ENCODE measurements around the gene CFAP97.
A peak's percentile ranks its signal among the peaks of the same experiment; 100 is the strongest.
"Not testable (repeated sequence)": the region's sequence is repeated elsewhere in the genome, so short reads cannot be mapped to it uniquely, and the experiment has no call there.

CFAP97 gene

DNA sequence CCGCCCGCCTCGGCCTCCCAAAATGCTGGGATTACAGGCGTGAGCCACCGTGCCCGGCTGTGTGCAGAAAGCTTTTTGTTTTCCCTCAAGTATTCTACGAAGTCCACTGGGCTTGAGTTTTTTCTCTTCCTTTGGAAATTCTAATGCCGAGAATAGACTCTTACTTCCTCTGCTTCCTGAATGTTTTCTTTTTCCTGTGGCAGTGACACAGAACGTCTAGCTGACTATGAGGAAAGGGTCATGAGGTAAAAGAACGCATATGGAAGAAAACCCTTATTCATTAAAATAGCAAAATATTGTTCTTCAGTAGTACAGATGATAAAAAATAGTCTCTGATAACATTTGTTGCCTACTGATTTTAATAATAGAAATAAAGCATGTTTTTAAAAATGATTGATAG lies 65.6 kb downstream of the CFAP97 start:
- no peak for DNase-seq (ENCODE audit: low spot score)

DNA sequence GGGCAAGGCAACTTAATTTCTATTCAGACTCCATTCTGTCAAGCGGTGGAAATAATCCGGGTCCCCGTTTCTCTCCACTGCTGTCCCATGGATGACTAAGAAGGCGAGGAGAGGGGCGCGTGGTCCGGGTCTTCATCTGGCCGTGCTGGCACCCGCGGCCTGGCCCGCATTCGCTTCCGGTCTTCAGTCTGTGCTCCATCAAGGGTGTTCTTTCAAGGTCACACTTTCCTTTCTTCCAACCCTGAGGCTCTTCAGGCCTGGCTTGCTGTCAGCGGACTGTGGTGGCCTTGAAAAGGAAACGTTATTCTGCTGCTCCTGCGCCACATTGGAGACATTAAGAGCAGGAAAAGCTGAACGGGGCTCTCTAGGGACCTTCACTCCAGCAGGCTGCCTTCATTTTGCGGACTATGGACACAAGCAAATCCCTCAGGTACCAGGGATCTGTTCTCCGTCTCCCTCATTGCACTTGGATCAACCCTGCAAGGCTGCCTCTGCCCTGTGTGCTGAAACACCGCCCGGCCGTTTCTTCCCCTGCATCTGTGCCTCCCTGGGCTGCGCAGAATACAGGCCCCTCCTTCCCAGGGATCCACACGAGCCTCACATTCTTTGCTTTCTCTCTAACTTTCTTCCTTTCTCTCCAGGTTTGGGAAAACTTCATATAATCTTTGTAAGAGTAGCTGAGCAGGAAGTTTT lies 66.4 kb downstream of the CFAP97 start:
- no peak for DNase-seq (ENCODE audit: low spot score)

DNA sequence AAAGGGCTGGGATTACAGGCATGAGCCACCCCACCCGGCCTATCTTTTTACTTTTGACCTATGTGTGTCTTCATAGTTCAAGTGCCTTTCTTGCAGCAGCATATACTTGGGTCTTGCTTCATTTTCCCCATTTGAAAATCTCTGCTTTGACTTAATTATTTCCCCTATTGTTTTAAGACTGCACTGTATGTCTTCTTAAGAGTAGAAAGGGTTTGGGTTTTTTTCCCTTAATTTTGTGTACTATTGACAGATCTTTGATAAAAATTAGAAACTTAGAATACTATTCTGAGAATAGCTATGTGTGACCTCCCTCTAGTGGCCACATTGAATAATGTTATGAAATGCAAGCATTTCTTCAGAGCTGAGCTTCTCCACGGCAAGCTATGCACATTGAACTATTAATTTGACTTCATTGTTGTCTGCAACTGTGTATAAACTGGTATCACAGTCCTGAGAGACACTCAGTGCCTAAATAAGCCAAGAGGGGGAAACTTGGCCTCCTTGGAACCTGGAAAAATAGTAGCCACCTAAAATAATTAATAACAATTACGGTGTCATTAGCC lies 69.4 kb downstream of the CFAP97 start:
- peak; percentile 20 for DNase-seq (ENCODE audit: low spot score)

DNA sequence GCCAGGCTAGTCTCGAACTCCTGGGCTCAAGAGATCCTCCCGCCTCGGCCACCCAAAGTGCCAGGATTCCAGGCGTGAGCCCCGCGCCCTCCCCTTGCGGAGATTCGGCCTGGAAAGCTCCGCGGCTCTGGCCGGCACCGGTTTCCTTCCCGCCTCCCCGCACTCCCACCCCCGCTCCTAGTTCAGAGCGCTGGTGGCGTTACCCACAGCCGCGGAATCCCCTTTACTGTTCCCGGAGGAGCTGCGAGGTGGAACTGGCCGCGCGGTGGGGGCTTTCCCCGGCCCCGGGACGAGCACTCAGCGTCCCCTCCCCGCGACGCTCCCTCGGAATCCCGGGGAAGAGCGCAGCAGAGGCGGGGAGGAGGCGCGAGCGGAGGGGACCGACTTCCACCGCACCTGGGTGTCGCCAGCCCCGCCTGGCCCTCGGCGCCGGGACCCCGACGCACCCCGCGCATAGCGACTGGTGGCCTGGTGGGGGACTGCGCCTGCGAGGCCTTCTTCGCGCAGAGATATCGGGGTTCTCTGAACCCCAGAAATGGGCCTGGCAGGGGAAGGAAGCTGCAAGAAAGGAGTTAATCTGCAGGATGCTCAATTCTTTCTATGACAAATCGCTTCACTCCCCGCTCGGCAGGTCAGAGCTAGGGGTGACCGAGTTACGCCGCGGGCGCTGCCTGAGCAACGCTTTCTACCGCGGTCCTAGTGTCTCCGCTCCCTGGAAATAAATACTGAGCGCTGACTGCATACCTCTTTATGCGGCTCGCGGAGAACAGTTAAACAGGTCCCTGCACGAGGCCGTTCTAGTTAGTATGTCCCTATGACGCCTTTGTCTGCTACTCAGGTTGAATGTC lies 75.3 kb downstream of the CFAP97 start:
- DNase-seq (ENCODE audit: low spot score) = no peak

DNA sequence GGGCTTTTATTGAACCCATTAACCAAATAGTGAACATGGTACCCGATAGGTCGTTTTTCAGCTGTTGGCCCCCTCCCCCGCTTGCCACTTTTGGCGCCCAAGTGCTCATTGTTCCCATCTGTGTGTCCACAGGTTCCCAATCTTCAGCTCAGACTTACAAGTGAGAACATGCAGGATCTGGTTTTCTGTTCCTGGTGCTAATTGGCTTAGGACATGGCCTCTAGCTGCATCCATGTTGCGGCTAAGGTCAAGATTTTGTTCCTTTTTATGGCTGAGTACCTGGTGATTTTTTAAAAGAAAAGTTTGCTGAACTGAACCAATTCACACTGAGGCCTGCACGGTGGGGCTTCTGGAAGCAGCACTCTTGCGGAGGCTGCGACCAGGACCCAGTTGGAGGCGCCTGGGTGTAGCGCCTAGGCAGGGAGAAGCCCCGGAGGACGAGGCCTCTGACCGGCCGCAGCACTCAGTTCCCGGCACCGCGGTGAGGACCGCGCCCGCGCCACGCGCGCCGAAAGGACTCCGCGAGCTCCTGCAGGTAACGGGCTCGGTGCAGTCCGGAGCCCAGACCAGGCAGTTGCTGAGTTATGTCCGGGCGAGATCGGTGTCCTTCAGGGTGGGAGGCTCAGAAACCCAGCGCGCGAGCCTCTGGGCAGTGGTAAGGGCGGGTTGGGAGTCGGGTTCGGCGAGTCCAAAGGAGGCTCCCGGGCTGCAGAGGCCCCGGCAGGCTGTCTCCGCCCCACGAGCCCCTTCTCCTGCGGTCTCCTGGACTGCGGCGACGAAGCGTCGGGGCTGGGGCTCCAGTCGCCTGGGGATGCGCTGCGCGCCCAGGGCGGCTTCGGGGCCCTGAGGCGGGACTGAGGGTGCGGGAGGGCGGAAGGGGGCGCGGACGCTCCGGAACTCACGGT lies 76.5 kb downstream of the CFAP97 start:
- no peak for DNase-seq (ENCODE audit: low spot score)

DNA sequence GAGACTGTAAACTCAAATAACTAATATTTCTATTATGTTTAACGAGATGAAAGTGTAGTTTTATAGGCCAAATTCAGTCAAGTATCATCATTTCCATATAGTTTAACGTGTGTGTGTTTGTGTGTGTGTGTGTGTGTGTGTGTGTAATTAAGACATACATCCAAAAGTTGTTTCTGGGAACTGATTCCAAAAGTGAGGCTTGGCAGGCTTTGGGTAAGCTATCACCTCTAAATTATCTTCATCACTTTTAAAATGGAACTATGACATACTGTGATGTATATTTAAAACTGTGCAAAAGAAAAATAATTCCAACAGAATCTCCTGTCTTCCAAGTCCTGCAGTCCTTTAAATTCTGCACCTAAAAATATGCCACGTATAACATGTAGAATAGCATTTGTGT lies 79.8 kb downstream of the CFAP97 start:
- no peak for DNase-seq (ENCODE audit: low spot score)

DNA sequence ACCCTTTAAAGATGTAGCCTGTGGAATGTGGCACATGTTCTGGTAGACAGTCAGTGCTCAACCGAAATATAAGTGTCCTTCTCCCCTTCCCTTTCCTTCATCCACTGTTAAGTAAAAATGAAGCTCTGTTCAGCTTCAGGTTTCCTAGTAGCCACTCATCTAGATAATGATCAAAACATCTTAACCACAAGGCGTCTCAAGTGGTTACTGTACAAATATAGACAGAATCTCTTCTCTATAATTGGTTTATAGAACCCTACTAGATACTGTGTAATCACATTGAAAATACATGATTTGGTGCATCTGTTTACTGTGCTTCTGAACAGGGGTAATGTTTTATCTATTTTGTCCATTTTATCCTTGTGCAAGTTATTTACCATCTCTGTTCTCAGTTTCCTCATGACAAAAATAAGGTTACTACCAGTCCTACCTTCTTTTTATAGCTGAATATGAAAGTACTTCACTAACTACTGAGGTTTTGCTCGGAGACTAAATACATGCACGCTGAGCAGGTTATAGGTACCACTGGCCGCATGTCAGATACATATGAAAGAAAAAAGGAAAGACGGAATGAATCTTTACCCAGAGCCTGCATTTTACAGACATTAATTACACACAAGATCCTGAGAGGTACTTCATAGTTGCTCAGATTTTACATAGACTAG lies 81.0 kb downstream of the CFAP97 start:
- DNase-seq (ENCODE audit: low spot score) = no peak

DNA sequence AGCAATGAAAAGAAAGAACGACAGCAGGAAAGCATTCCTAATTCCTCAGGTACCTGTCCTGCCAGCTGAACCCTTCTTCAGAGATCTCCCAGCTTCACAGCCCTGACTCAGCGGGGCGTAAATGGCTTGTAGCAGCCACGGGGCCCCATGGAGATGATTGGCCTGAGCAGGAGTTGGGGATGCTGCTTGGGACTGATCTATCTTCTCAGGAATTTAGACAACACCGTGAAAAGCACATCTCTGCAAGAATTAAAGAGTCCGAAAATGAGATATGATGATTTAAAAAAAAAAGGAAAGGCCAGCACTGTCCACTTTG lies 83.2 kb downstream of the CFAP97 start:
- no peak for DNase-seq (ENCODE audit: low spot score)

DNA sequence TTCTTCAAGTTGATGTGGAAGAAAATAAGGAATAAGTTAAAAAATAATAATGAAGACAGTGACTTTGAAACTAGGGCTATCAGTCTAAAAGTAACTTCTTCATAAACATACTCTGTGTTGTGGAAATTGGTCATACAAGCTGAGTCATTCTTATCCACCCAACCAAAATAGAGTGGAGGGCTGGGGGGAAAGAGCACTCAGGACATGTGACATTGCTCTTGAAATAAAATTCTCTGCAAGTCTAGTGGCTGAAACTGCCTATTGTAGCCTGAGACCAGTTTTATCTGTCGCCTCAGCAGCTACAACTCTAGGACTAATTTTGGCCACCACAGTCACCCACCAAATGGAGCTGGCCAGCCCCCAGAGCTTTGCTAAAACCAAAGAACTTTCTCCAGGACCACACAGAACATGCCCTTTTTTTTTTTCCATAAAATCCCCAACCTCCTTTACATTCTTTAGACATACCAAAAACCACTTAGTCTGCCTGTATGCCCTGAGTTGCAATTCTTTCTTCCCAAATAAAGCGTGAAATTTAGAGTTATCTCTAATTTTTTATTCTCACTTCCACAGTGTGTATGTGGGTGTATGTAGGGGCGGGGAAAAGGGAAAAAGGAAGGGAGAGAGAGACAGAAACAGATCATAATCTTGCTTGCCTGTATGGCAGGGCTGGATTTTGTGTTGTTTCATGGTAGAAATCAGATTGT lies 83.7 kb downstream of the CFAP97 start:
- no peak for DNase-seq (ENCODE audit: low spot score)

DNA sequence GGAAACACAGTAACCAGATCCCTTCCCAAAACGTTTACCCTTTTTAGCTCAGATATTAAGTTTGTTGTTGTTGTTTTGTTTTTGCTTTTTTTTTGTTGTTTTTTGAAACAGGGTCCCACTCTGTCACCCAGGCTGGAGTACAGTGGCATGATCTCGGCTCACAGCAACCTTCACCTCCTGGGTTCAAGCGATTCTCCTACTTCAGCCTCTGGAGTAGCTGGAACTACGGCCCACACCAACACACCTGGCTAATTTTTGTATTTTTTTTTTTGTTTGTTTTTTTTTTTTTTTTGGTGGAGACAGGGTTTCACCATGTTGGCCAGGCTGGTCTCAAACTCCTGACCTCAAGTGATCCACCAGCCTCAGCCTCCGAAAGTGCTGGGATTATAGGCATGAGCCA lies 84.3 kb downstream of the CFAP97 start:
- not testable (repeated sequence) for DNase-seq (ENCODE audit: low spot score)

DNA sequence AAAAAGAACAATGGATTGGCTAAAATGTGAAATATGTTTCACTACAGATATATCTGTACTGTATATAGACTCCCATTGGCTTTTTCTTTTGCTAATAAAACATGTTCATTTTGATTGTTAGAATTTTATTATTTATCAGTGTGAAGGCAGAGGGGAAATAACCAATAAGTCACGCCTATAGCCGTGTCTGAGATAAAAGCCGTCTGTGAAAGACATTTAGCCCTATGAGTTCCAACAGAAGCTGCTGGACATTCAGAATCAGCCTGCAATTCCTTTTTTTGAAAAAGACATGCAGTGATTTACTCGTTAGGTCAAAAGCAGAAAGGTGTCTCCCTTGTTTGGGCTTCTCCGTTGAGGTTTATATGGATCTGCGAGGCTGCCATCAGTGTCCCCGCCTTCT lies 84.9 kb downstream of the CFAP97 start:
- DNase-seq (ENCODE audit: low spot score) = no peak

DNA sequence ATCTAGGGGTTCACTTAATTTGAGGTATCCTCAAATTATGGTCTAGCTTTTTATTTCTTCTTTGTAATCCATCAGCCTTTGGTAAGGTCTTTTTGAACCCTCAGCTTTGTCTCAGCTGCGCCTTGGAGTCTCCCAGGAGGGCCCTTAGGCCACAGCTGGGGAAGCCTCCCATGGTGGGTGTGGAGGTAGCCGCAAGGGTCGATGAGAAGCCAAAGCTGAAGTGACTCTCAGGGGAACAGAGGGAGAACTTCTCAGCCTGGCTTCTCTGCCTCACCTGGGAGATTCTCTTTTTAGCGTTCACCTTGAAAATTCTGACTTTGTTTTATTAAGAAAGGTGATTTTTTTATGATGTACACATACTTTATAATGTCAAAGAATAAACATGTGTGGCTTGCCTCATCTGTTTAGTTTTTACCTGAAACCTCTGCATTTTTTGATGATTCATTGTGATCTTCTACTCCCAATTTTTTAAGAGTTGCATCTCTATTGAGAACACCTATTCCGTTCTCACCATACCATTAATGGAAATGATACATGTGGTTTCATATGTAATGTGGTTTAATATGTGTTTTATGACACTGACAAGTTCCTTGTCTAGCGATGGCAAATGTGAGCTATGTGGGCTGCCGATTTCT lies 86.4 kb downstream of the CFAP97 start:
- DNase-seq (ENCODE audit: low spot score) = no peak

DNA sequence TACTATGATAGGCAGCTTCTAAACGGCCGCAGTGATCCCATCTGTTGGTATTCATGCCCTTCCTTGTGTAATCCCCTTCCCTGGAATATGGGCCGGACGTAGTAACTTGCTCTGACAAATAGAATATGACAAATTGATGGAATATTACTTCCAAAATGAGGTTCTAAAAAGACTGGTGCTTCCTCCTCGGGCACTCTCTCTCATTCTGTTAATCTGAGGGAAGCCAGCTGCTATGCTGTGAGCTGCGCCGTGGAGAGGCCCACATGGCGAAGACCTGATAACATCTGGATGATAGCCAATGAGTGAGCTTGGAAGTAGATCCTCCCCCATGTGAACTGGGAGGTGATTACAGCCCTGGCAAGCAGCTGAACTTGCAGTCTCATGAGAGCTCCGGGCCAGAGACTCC lies 88.0 kb downstream of the CFAP97 start:
- no peak for DNase-seq (ENCODE audit: low spot score)

DNA sequence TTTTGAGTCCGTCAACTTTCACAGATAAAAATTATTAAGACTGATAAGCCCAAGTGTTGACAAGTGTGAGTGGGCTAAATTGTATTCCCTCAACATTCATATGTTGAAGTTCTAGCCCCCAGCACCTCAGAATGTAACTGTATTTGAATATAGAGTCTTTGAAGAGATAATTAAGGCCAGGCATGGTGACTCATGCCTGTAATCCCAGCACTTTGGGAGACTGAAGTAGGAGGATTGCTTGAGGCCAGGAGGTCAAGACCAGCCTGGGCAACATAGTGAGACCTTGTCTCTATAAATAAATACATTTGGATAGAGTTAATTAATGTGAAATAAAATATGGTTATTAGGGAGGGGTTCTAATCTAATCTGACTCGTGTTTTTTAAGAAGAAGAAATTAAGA lies 90.5 kb downstream of the CFAP97 start:
- no peak for DNase-seq (ENCODE audit: low spot score)

DNA sequence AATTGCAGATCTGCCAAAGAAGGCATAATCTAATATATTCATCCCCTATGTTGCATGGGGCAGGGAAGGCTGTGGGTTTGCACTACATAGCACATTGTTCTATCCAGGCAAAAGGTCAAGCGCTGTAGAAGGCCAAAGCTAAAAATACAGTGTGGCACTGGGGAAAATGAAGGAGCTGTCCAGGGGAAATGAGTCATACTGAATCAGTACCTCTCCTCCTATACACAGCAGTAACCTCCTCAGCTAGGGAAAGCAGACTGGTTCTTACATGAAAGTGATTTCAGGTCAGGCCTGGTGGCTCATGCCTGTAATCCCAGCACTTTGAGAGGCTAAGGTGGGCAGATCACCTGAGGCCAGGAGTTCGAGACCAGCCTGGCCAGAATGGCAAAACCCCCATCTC lies 91.7 kb downstream of the CFAP97 start:
- no peak for DNase-seq (ENCODE audit: low spot score)

DNA sequence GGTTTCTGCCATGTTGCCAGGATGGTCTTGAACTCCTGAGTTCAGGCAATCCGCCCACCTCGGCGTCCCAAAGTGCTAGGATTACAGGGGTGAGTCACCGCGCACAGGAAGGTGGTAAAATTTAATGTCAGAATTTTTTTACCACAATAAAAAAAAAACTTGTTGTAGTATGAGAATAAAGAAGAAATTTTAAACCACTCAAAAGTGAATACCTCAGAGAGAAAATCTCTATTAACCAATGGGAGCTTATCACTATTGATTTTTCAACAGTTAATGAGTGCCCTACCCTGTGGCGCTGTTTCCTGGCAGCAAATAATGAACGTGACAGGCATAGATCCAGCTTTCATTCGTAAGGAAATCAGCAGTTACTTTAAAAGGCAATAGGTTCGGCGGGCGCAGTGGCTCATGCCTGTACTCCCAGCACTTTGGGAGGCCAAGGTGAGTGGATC lies 93.4 kb downstream of the CFAP97 start:
- no peak for DNase-seq (ENCODE audit: low spot score)

DNA sequence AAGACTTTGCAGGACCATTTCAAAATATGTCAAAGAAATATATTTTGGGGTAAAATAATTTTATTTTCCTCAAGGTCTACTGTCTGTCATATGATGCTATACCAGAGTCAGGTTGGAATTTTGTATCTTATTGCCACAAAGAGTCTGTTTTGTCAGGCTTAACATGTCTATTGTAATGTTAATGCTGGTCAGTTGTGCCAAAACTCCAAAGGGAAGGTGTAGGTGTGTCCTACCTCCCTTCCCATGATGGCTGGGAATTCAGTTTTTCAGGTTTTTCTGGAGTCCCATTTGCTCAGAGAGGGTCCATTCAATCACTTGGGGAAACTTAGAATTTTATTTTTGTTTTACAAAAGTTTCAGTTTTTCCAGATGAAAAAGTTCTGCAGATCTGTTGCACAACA lies 94.1 kb downstream of the CFAP97 start:
- DNase-seq (ENCODE audit: low spot score) = no peak

Data from CD4-positive, alpha-beta T cell treated with Interleukin-6 at 100 ng/mL for 8 hours (primary cell).